Fibroblast of villous mesenchyme (primary cell): ENCODE results near the gene DZANK1. TPM values are rescaled to one million over a fixed set of nuclear protein-coding genes. Genes with fewer than 3 reads are reported as not detected.
"Not testable (repeated sequence)": the region's sequence is repeated elsewhere in the genome, so short reads cannot be mapped to it uniquely, and the experiment has no call there.

ENCODE experiments used
- DNase-seq: peaks from one replicate; pipeline ENCODE4 v3.0.0-alpha.2; 2010; ENCODE audit warnings: low read depth
- H3K4me3 ChIP-seq: 2 replicates; pipeline ENCODE4 v1.5.1; 2011; ENCODE audit warnings: low read depth, mild to moderate bottlenecking, low read length
- CTCF ChIP-seq: IDR thresholded peaks from 2 replicates; pipeline ENCODE4 v1.5.1; 2012; ENCODE audit warnings: low read depth, mild to moderate bottlenecking, low read length; ENCODE audit not compliant: insufficient read depth
- small RNA-seq: library from RNA; depleted of rRNA; stranded (forward); fragments of <200 nt; gene quantifications from one replicate; pipeline ENCODE3, GENCODE V24; 2012
- total RNA-seq: library from RNA; depleted of rRNA; stranded (reverse); fragments of >200 nt; gene quantifications from 2 replicates; pipeline ENCODE4 v1.2.3, GENCODE V29; 2012

The DZANK1 gene
- total RNA-seq, 1 donor: 1.3 TPM

DNA sequence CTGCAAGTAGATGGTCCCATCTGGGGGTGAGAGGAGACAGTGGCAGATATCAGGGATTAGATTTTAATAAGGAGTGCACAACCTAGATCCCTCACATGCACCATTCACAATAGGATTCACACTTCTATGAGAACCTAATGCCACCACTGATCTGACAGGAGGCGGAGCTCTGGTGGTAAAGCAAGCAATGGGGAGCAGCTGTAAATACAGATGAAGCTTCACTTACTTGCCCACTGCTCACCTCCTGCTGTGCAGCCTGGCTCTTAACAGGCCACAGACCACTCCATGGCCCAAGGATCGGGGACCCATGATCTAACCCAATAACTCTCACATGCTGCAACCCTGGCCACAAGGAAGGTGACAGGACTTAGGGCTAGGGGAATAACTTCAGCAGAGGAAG lies 103.1 kb downstream of the DZANK1 start:
- no peak for DNase-seq
- TF ChIP-seq CTCF: no peak
- no peak overlapping the region for H3K4me3 ChIP-seq

GRCh38 chr20:18362916-18363315 lies 103.9 kb downstream of the DZANK1 start:
- no peak for DNase-seq
- no peak overlapping the region for H3K4me3 ChIP-seq
- no peak for TF ChIP-seq CTCF

- no peak for TF ChIP-seq CTCF
- DNase-seq: no peak
- no peak overlapping the region for H3K4me3 ChIP-seq
Observed at GRCh38 chr20:18361678-18362077, 105.2 kb downstream of the DZANK1 start.

GRCh38 chr20:18360635-18361034 lies 106.2 kb downstream of the DZANK1 start:
- H3K4me3 ChIP-seq: no peak overlapping the region
- no peak for TF ChIP-seq CTCF
- no peak for DNase-seq

- TF ChIP-seq CTCF: no peak
- no peak for DNase-seq
- H3K4me3 ChIP-seq: no peak overlapping the region
Observed at GRCh38 chr20:18359854-18360253, 107.0 kb downstream of the DZANK1 start.

- DNase-seq, H3K4me3 ChIP-seq: not testable (repeated sequence)
Observed at GRCh38 chr20:18349749-18350148, 117.1 kb downstream of the DZANK1 start.

Small RNA genes lying within 50 kb of the gene (small RNA-seq; reads per million reads assigned to genes)
- not detected for gene MIR3192
- not detected for gene RNA5SP476

Other genes with a start within 250 kb of the DZANK1 start
- 18.1 and 19.3 TPM in 2 replicates for gene ZNF133, start 178.5 kb downstream of the DZANK1 start, total RNA-seq
- gene POLR3F, start 360 bp upstream of the DZANK1 start, total RNA-seq: 11.6 and 18.6 TPM in 2 replicates
- gene RBBP9, start 30.2 kb upstream of the DZANK1 start, total RNA-seq: 15.5 and 20.3 TPM in 2 replicates
- gene SEC23B, start 40.9 kb upstream of the DZANK1 start, total RNA-seq: 41.6 and 67.4 TPM in 2 replicates
- 44.0 and 57.3 TPM in 2 replicates for gene SMIM26, start 100.4 kb upstream of the DZANK1 start, total RNA-seq
- gene DTD1, start 121.0 kb upstream of the DZANK1 start, total RNA-seq: 47.1 and 70.5 TPM in 2 replicates